HL-60/S4 treated with retinoic acid at 250 ng/mL for 4 days and 3 days (cell line): ENCODE results near the gene TRIM31.

Experiments
- in situ Hi-C: fragments of 300-500 bp; cut with MboI; formaldehyde crosslinking; loops from 2 replicates; pipeline ENCODE4 v1.7.0; 2022; ENCODE audit warnings: low sequenced_read_pairs

TRIM31 gene

DNA sequence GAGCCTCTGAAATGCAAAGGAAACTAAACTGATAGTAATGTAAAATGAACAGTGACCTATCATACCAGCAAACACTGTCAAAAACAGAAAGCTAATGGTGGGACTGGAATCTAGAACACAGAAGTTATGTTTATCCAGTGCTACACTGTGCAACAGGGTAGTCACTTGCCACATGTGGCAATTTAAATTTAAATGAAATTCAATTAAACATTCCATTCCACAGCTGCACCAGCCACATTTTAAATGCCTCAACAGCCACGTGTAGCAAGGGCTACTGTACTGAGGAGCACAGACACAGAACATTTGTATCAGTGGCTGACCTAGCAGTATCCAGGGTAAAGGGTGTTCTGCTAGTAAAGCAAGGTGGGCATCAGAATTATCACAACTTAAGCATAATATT is 57.4 kb downstream of the TRIM31 start:
- in situ Hi-C loops = no loop called here

DNA sequence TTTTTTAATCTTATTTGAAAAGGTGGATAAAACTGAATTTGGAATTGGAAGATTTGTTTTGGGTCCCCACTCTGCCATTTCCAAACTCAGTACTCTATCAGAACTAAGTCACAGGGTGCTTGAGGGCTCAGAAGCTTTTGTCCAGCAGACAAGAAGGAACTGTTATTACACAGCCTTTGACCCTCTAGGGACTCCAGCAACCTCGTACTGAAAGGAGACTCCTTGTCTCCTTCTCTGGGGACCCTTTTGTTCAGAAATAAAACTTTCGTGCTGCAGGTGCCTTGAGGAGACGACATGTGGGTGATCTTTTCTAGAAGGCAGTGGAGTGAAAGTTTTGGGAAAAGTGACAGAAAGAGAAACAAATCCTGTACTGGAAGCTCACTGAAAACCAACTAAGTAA is 59.2 kb downstream of the TRIM31 start:
- in situ Hi-C loops = no loop called here
